ENCODE data around the gene HIVEP2. TPM values are rescaled to one million over a fixed set of nuclear protein-coding genes. Genes with fewer than 3 reads are reported as not detected.

Gene HIVEP2
- total RNA-seq, 1 experiment from 2014 or later: 9.1 TPM

DNA sequence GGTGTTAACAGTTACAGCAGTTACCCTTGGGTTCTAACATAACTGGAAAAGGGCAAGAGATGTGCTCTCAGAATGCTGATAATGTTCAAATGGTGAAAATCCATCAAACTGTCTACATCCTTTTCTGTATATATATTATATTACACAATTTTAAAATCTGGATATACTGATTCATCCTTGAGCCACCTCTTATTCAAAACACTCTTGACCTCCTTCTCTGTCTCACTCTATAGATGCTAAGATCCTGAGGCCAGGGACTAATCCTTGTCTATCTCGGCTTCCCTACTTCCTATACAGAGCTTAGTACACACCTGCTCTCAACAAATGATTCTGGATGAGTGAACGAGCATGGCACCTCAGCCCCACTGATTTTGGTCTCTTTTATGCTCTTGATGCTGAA, 47.3 kb downstream of the HIVEP2 start:
- no peak for DNase-seq
- Histone ChIP-seq H3K9ac (ENCODE audit: low read length) (no peak overlapping the region), H3K9me3 (ENCODE audit: low read length) (no peaks in the 10 kb centered on the region), H4K20me1 (ENCODE audit: low read length) (no peaks in the 10 kb centered on the region), H3K27ac (ENCODE audit: low read length) (no peak overlapping the region), H2AFZ (ENCODE audit: low read length) (no peak overlapping the region), H3K9me2 (replicated peaks; ENCODE audit: low read length) (no peaks in the 10 kb centered on the region), H3K4me3 (ENCODE audit: low read length) (no peak overlapping the region), H3K4me1 (ENCODE audit: insufficient read depth, low read length) (peaks cover 21% of the 10 kb centered on the region), H3K36me3 (ENCODE audit: low read depth, low read length) (no peaks in the 10 kb centered on the region), H3K79me2 (ENCODE audit: low read length) (peaks cover 17% of the 10 kb centered on the region), H3K4me2 (ENCODE audit: low read length) (no peak overlapping the region), H3K27me3 (ENCODE audit: low read length) (no peaks in the 10 kb centered on the region), H3F3A (ENCODE audit: low read length, unreplicated experiment) (no peaks in the 10 kb centered on the region)
- no peak for ATAC-seq
- POLR2A ChIA-PET (ENCODE audit: unreplicated experiment): no interaction called here
- CTCF ChIA-PET: no interaction called here
- BruUV-seq (replicated peaks): no TSS peak
- intact Hi-C loops (cut with micrococcal nuclease): no loop called here
- TF ChIP-seq EZH2 (IDR thresholded peaks at IDR 0.05; ENCODE audit: low read length, unreplicated experiment) (no peak), EZH2phosphoT487 (IDR thresholded peaks at IDR 0.05; ENCODE audit: borderline replicate concordance, low read length) (no peak)
- TF ChIP-seq, protein P1, sequence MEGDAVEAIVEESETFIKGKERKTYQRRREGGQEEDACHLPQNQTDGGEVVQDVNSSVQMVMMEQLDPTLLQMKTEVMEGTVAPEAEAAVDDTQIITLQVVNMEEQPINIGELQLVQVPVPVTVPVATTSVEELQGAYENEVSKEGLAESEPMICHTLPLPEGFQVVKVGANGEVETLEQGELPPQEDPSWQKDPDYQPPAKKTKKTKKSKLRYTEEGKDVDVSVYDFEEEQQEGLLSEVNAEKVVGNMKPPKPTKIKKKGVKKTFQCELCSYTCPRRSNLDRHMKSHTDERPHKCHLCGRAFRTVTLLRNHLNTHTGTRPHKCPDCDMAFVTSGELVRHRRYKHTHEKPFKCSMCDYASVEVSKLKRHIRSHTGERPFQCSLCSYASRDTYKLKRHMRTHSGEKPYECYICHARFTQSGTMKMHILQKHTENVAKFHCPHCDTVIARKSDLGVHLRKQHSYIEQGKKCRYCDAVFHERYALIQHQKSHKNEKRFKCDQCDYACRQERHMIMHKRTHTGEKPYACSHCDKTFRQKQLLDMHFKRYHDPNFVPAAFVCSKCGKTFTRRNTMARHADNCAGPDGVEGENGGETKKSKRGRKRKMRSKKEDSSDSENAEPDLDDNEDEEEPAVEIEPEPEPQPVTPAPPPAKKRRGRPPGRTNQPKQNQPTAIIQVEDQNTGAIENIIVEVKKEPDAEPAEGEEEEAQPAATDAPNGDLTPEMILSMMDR (conservative IDR thresholded peaks at IDR 0.05; ENCODE audit: low read depth, low read length): no peak

GRCh38 chr6:142896732-142897131, 48.2 kb downstream of the HIVEP2 start:
- Histone ChIP-seq H3K79me2 (ENCODE audit: low read length) (peaks cover 21% of the 10 kb centered on the region), H3K36me3 (ENCODE audit: low read depth, low read length) (no peaks in the 10 kb centered on the region), H3K4me1 (ENCODE audit: insufficient read depth, low read length) (peaks cover 21% of the 10 kb centered on the region), H3K4me2 (ENCODE audit: low read length) (no peak overlapping the region), H3F3A (ENCODE audit: low read length, unreplicated experiment) (no peaks in the 10 kb centered on the region), H3K27me3 (ENCODE audit: low read length) (no peaks in the 10 kb centered on the region), H3K9ac (ENCODE audit: low read length) (no peak overlapping the region), H3K9me2 (replicated peaks; ENCODE audit: low read length) (no peaks in the 10 kb centered on the region), H3K27ac (ENCODE audit: low read length) (no peak overlapping the region), H4K20me1 (ENCODE audit: low read length) (no peaks in the 10 kb centered on the region), H3K4me3 (ENCODE audit: low read length) (no peak overlapping the region), H2AFZ (ENCODE audit: low read length) (no peak overlapping the region), H3K9me3 (ENCODE audit: low read length) (no peaks in the 10 kb centered on the region)
- DNase-seq (no peak), ATAC-seq (no peak)
- intact Hi-C loops (cut with micrococcal nuclease): no loop called here
- ChIA-PET POLR2A (ENCODE audit: unreplicated experiment) (no interaction called here), CTCF (no interaction called here)
- BruUV-seq (replicated peaks): no TSS peak
- TF ChIP-seq, protein P1 (conservative IDR thresholded peaks at IDR 0.05; ENCODE audit: low read depth, low read length): no peak
- TF ChIP-seq EZH2phosphoT487 (IDR thresholded peaks at IDR 0.05; ENCODE audit: borderline replicate concordance, low read length): no peak
- TF ChIP-seq EZH2 (IDR thresholded peaks at IDR 0.05; ENCODE audit: low read length, unreplicated experiment): no peak

DNA sequence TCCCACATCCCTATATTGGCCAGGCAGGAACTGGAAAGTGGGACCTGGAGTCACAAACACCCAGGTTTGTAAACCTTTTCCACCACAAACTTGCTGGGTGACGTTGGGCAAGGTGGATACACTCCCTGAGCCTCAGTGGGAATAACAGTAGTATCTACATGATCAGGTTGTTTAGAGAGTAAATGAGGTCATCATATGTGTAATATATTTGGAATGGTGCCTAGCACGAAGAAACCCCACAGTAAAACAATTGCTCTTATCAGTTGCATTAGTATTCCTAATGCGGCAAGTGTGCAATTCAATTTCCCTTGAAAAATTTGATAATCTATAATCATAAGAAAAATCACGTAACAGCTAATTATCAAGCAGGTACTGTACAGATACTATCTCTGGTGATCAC, 51.9 kb downstream of the HIVEP2 start:
- no peak overlapping the region for H2AFZ ChIP-seq (ENCODE audit: low read length)
- H3K4me2 ChIP-seq (ENCODE audit: low read length): peak overlapping the region; percentile 23; the same call in 1 of the 2 replicates
- no peaks in the 10 kb centered on the region for H3K36me3 ChIP-seq (ENCODE audit: low read depth, low read length)
- TF ChIP-seq, protein P1 (conservative IDR thresholded peaks at IDR 0.05; ENCODE audit: low read depth, low read length): no peak
- no peak for TF ChIP-seq EZH2 (IDR thresholded peaks at IDR 0.05; ENCODE audit: low read length, unreplicated experiment)
- no peak for TF ChIP-seq EZH2phosphoT487 (IDR thresholded peaks at IDR 0.05; ENCODE audit: borderline replicate concordance, low read length)
- no peaks in the 10 kb centered on the region for H4K20me1 ChIP-seq (ENCODE audit: low read length)
- H3F3A ChIP-seq (ENCODE audit: low read length, unreplicated experiment): no peaks in the 10 kb centered on the region
- POLR2A ChIA-PET (ENCODE audit: unreplicated experiment): no interaction called here
- peak overlapping the region; percentile 45 for H3K27ac ChIP-seq (ENCODE audit: low read length)
- H3K9ac ChIP-seq (ENCODE audit: low read length): no peak overlapping the region; the same call in 1 of the 2 replicates
- DNase-seq (peak; percentile 57), ATAC-seq (peak; percentile 62)
- no peak overlapping the region for H3K4me3 ChIP-seq (ENCODE audit: low read length)
- no TSS peak for BruUV-seq (replicated peaks)
- H3K9me2 ChIP-seq (replicated peaks; ENCODE audit: low read length): no peaks in the 10 kb centered on the region
- H3K4me1 ChIP-seq (ENCODE audit: insufficient read depth, low read length): peaks cover 33% of the 10 kb centered on the region
- peaks cover 27% of the 10 kb centered on the region for H3K79me2 ChIP-seq (ENCODE audit: low read length)
- intact Hi-C loops (cut with micrococcal nuclease): no loop called here
- H3K27me3 ChIP-seq (ENCODE audit: low read length): no peaks in the 10 kb centered on the region
- CTCF ChIA-PET: no interaction called here
- H3K9me3 ChIP-seq (ENCODE audit: low read length): no peaks in the 10 kb centered on the region

Data from PC-3 (cell line).